ENCODE measurements around the gene FAM107B.

GRCh38 chr10:14815681-14816080 lies 41.0 kb upstream of the FAM107B start:
- TF ChIP-seq EP300 (IDR thresholded peaks at IDR 0.05), result no peak
- no peak for TF ChIP-seq POLR2A (IDR thresholded peaks at IDR 0.05)
- TF ChIP-seq, protein P1, sequence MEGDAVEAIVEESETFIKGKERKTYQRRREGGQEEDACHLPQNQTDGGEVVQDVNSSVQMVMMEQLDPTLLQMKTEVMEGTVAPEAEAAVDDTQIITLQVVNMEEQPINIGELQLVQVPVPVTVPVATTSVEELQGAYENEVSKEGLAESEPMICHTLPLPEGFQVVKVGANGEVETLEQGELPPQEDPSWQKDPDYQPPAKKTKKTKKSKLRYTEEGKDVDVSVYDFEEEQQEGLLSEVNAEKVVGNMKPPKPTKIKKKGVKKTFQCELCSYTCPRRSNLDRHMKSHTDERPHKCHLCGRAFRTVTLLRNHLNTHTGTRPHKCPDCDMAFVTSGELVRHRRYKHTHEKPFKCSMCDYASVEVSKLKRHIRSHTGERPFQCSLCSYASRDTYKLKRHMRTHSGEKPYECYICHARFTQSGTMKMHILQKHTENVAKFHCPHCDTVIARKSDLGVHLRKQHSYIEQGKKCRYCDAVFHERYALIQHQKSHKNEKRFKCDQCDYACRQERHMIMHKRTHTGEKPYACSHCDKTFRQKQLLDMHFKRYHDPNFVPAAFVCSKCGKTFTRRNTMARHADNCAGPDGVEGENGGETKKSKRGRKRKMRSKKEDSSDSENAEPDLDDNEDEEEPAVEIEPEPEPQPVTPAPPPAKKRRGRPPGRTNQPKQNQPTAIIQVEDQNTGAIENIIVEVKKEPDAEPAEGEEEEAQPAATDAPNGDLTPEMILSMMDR (IDR thresholded peaks at IDR 0.05), result no peak
